HG03565 (cell line): ENCODE results near the gene TMCO5A.

Experiments
- ATAC-seq: cut with Tn5 transposase; IDR thresholded peaks from one replicate; pipeline ENCODE4 v1.9.1; 2021; ENCODE audit warnings: mild to moderate bottlenecking, moderate library complexity; ENCODE audit not compliant: unreplicated experiment

Gene TMCO5A

DNA sequence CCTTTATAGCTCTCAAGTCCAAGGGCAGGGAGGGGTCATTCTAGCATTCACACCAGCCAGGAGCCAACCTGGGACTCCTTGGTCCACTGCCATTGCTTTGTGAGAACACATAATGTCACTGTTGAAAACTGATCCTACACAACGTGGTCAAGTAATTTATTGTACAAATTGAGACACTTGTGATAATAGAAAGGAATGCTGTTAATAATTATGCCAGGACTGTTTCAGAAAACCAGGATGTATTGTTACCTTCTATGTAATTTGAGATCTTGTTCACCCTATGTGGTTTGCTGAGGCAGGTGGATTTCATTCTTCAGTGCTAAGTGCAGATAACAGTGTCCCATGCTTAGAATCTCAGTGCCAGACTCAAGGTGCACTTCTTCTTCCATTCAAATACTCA is 33.3 kb downstream of the TMCO5A start:
- no peak for ATAC-seq

- no peak for ATAC-seq
Observed at GRCh38 chr15:37973856-37974255, 39.4 kb downstream of the TMCO5A start.

DNA sequence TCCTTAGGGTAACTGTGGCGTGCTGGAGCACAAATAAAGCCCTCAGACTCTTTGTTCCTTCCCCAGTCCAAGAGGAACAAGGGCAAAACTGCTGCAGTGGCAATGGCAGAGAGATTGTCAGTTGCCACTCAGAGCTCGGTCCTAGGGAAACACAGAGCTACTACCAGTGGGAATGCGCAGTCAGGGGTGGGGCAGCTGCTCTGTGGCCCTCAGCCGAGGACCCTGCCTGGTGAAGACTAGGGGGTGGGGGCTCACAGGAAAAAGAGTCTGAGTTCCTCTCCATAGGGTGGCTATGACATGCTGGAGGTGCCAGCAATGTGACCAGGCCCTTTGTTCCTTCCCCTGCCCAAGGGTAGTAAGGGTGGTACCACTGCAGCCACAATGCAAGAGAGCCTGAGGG is 43.8 kb downstream of the TMCO5A start:
- no peak for ATAC-seq

- no peak for ATAC-seq
Observed at GRCh38 chr15:37979671-37980409, 45.4 kb downstream of the TMCO5A start.

GRCh38 chr15:37981201-37981600 is 46.8 kb downstream of the TMCO5A start:
- no peak for ATAC-seq

DNA sequence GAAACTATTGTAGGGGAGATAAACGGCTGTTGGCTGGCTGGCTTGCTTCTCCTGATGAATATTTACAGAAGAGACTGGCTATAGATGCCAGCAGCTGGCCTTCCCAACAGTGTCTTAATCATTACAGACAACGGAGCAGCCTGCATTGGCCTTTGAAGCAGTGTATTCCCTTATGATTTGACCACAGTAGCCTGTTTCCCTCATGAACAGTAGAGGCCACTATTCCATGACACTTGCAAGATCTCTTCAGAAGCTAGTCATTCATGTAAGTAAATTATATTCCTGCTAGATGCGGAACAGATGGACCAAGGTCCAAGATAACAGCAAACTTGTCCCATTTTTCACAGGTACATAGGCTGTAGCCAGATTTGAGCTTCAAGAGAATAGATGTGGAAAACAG is 47.3 kb downstream of the TMCO5A start:
- no peak for ATAC-seq

DNA sequence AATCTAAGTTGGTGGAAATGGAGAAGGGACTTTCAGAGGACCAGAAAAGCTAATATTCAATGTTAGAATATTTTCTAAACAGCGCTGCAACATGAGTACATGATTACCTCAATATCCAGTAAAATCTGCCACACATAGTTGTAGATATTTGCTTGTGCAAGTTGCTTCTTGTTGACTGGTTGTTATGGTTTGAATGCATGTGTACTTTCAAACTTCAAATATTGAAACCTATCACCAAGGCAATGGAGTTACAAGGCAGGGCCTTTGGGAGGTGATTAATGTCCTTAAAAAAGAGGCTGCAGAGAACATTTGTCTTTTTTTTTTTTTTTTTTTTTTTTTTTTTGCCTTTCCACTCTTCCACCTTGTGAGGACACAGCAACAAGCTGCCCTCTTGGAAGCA is 49.9 kb downstream of the TMCO5A start:
- no peak for ATAC-seq

DNA sequence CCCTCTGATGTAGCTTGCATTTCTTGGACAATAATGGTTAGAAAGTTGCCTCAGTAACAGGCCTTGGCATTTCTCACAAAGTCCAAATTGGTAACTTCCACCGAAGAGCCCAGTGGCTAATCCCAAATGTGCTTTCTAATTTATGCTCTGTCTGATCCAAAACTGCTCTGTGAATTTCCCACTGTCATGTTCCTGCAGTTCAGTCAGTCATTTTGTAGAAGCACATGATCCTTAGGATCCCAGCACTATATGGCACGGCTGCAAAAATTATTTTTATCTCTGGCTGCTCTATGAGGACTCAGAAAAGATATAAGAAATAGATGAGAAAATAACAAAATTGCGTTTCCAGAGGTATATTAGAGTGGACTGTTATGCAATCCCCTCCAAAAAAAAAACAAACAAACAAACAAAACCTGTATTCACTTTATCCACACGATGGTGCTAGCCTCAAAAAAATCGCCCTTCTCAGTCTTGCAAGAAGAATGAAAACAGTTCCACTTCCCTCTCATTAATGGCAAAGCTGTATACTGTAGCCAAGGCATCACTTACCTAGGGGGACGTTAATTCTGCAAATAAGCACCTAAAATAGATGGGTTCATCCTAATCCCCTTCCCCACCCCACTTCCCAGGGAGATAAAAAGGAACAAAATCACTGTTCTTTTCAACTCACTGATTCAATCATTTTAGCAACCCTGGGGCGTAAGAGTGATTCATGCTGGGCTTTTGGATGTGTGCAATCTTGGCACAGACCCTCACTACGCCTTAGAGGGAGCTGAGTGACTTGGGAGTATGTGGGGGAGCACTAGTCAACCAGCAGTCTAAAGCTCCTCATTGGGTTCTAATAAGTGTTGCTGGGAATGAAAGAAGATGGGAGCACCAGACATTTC is 61.3 kb downstream of the TMCO5A start:
- ATAC-seq = peak; percentile 80
